ENCODE results near the gene MYO1E.
A peak's percentile ranks its signal among the peaks of the same experiment; 100 is the strongest.

The MYO1E gene

GRCh38 chr15:59372352-59373211 is at the start of gene MYO1E:
MYO1E (minus strand) TSS chr15:59372871; CDS start chr15:59372500, 371 bp downstream.
- no peak for TF ChIP-seq CTCF (IDR thresholded peaks at IDR 0.05; ENCODE audit: low read length, missing control alignments)

GRCh38 chr15:59420986-59421618 is 48.4 kb upstream of the MYO1E start:
- peak; percentile 75 for DNase-seq (ENCODE audit: low read depth)
- H3K4me3 ChIP-seq (replicated peaks; ENCODE audit: low read depth, low read length): no peak overlapping the region
- no peak for TF ChIP-seq CTCF (IDR thresholded peaks at IDR 0.05; ENCODE audit: low read length, missing control alignments)

More at GRCh38 chr15:59372352-59373211, at the start of gene MYO1E:
- peak; percentile 98 for DNase-seq (ENCODE audit: low read depth)
- peak within 1 kb of the TSS; percentile 86 for H3K4me3 ChIP-seq (replicated peaks; ENCODE audit: low read depth, low read length)

- TF ChIP-seq CTCF (IDR thresholded peaks at IDR 0.05; ENCODE audit: low read length, missing control alignments): no peak
- H3K4me3 ChIP-seq (replicated peaks; ENCODE audit: low read depth, low read length): no peak overlapping the region
- no peak for DNase-seq (ENCODE audit: low read depth)
These were observed 47.4 kb upstream of the MYO1E start for GRCh38 chr15:59420108-59420507.

- no peak overlapping the region for H3K4me3 ChIP-seq (replicated peaks; ENCODE audit: low read depth, low read length)
- no peak for TF ChIP-seq CTCF (IDR thresholded peaks at IDR 0.05; ENCODE audit: low read length, missing control alignments)
- no peak for DNase-seq (ENCODE audit: low read depth)
These were observed 46.5 kb upstream of the MYO1E start for GRCh38 chr15:59419170-59419569.

GRCh38 chr15:59416816-59417215 is 44.1 kb upstream of the MYO1E start:
- H3K4me3 ChIP-seq (replicated peaks; ENCODE audit: low read depth, low read length): no peak overlapping the region
- TF ChIP-seq CTCF (IDR thresholded peaks at IDR 0.05; ENCODE audit: low read length, missing control alignments): no peak
- no peak for DNase-seq (ENCODE audit: low read depth)

GRCh38 chr15:59413577-59413976 is 40.9 kb upstream of the MYO1E start:
- DNase-seq (ENCODE audit: low read depth): no peak
- H3K4me3 ChIP-seq (replicated peaks; ENCODE audit: low read depth, low read length): no peak overlapping the region
- no peak for TF ChIP-seq CTCF (IDR thresholded peaks at IDR 0.05; ENCODE audit: low read length, missing control alignments)
